ENCODE data around the gene CCIN. TPM values are rescaled to one million over a fixed set of nuclear protein-coding genes. Genes with fewer than 3 reads are reported as not detected.

CCIN gene
- total RNA-seq, 1 donor from 2014 or later, result not detected

- DNase-seq, result no peak
Observed at GRCh38 chr9:36191686-36192085, 22.5 kb downstream of the CCIN start.

DNA sequence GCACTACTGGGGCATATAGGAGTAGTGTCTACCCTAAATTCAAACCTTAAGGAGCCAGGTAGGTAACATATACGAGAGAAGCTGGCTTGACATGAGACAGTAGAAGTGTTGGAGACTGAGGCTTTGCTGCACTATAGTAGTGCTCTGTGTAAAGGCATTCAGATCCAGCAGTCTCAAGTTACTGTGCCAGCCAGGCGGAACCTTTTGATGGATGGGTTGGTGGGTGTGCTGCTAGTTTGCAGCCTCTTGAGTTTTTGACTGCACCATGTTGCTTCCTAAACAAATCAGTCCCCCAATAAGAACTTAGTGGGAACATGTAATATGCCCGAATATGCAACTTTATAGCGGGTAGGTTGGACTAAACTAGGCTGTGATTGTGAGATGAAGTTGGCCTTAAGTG is 23.0 kb downstream of the CCIN start:
- no peak for DNase-seq

DNA sequence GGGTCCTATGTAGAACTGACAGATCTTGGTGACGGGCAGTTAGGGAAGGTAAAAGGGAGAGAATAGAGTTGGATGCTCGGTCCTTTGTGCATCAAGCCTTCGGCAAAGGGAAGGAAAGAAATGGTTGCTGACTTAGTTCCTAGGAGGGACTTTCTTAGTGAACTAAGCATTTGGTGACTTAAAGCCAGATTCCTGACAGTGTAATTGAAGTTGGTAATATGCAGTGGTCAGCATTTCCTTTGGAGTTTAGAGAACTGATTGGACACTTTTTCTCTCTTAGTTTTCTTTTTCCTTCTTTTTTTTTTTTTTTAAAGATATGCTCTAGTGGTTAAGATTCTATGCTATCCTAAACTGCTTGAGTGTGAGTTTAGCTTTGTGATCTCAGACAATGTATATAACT is 23.8 kb downstream of the CCIN start:
- DNase-seq, result no peak

DNA sequence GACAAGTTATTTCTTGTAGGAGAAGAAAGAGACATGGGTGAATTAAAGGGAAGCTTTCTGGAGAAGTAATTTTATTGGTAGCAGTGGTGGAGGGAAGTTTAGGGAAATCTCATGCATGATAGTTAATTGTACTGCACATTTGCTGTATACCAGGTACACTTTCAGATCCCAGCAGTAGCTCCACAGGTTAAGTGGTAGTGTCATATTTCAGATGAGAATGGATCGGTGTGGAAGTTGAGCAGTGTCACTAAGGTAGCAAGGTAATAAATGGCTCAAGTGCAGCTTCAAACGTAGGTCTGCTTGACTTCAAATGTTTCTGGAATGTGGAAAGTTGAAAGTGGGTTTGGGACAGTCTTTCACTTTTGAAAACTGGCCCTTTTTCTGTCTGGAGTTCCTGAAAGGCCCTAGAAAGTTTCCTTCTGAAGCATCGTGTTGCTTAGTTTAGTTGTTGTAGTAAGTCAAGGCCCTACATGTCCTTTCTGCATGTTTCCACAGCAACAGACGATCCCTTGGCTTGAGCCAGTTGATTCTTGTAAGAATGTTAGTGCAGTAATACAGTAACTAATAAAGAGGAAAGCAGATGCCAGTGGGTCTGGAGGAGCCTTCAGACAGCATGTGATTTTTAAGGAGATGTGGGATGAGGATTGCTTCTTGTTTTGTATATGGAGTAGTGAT is 25.3 kb downstream of the CCIN start:
- no peak for DNase-seq

GRCh38 chr9:36204906-36205547 is 35.8 kb downstream of the CCIN start:
- DNase-seq, result no peak

GRCh38 chr9:36207016-36207415 is 37.8 kb downstream of the CCIN start:
- DNase-seq, result peak; percentile 44

- DNase-seq, result no peak
Observed at GRCh38 chr9:36207546-36208012, 38.4 kb downstream of the CCIN start.

DNA sequence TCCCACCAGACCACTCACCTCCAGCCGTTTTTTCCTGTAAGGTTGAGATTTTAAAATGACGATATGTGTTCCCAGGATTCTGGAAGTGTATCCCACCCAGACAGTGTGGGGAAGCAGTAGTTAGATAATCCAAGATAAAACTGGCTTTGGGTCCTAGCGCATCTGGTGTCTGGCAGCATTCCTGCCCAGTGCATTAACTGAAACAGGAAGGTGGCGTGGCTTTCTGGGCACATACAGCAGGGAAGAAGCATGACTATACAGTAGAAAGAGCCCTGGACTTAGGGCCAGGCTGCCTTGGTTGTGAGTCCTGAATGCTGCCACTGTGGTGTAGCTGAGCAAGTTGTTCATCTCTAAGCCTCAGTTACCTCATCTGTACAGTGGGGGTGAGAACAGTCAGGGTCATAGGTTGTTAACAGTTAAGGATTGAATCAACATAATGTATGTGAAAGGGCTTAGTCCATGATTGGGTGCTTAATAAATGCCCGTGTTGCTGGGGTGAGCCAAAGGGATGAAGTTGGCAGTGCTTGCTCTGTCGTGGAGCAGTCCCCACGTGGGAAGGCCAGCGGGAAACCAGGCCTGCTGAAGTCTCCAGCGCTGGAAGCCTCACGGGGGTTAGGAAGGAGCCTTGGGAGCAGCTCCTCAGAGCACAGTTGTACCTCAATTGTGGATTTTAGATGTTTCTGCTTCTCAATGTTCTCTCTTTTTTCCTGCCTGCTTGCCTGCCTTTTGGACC is 39.5 kb downstream of the CCIN start:
- DNase-seq, result no peak

DNA sequence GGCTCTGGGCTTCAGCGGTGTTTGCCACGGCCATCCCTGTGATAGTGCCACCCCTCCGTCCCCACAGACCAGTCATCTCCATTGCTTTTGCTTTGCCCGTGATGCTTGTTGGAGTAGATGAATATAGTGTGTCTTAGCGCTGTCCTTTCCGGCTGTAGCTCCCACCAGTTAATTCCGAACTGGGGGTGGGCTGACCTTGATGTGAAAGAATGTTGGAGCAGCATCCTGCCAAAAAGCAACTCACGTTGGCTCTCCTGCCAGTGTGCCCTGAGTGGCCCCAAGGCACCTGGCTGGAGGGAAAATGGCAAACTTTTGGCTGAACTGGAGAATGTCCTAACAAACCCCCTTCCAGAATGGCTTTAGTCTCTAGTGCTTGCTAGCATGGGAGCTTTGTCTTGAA is 41.5 kb downstream of the CCIN start:
- no peak for DNase-seq

- DNase-seq, result no peak
Observed at GRCh38 chr9:36211510-36211909, 42.3 kb downstream of the CCIN start.

DNA sequence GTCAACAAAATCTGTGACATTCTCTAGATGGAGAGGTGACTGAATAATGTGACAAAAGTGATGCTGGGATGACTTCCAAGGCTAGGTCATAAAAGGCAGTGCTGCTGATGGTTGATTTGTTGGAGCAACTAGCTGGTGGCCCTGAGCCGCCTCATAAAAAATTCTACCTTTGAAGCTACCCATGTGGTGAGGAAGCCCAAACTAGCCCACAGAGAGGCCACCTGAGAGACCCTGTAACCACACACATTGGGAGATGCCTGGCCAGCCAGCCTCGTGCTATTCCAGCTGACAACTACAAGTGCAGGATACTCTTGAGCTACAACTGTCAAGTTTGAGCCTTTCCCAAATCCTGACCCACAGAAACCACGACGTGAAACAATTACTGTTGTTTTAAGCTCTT is 44.2 kb downstream of the CCIN start:
- DNase-seq, result no peak

GRCh38 chr9:36213989-36214388 is 44.8 kb downstream of the CCIN start:
- DNase-seq, result no peak

- DNase-seq, result no peak
Observed at GRCh38 chr9:36214571-36214970, 45.4 kb downstream of the CCIN start.

GRCh38 chr9:36217256-36217968 is 48.2 kb downstream of the CCIN start:
- no peak for DNase-seq

- no peak for DNase-seq
Observed at GRCh38 chr9:36218011-36218410, 48.8 kb downstream of the CCIN start.

DNA sequence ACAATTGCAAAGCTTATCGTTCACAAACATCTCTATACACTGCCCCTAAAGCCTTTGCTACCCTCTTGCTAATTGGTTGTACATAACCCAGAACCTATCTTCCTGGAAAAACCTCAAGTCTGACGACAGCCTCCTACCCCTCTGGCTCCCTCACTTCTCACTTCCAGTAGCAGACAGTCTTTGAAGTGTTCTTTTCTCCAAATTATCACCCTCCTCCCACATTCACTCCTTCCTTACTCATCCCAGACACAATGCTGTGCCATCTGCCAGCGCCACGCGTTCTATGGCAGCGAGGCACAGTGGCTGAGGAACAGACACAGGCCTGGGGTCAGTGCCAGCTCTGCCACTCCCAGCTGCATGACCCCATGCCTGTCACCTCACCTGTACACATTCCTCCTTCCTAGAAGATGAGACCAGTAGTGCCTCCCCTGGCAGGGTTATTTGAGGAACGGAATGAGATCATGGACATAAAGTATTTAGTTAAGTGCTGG is 49.3 kb downstream of the CCIN start:
- peak; percentile 63 for DNase-seq

Other genes with a start within 250 kb of the CCIN start
- gene OR2S2, start 211.2 kb upstream of the CCIN start, total RNA-seq, result not detected
- 7.5 TPM for gene RECK, start 132.5 kb upstream of the CCIN start, total RNA-seq
- gene GLIPR2, start 32.7 kb upstream of the CCIN start, total RNA-seq, result 9.2 TPM
- 116 TPM for gene CLTA, start 21.5 kb downstream of the CCIN start, total RNA-seq
- gene GNE, start 89.1 kb downstream of the CCIN start, total RNA-seq, result 37.9 TPM
- gene RNF38, start 230.9 kb downstream of the CCIN start, total RNA-seq, result 46.8 TPM

Data from occipital lobe (tissue), 2 donors.